Islet of Langerhans (tissue), 1 donor: Measurements from ENCODE around the gene MYBPC2.
"Not testable (repeated sequence)": the region's sequence is repeated elsewhere in the genome, so short reads cannot be mapped to it uniquely, and the experiment has no call there.

Experiments used
- FAIRE-seq: peaks from one replicate; lab custom pipeline; 2011; peaks lifted over from hg19 to GRCh38; lab: Jason Lieb, UNC

The MYBPC2 gene

GRCh38 chr19:50432221-50433028, at the start of gene MYBPC2:
Gene MYBPC2, plus strand, starts transcription at chr19:50432892. Its CDS starts 62 bp downstream, at chr19:50432954.
- FAIRE-seq, result no peak

- FAIRE-seq, result no peak
Measured at GRCh38 chr19:50383001-50383851, 49.5 kb upstream of the MYBPC2 start.

- FAIRE-seq, result no peak
Measured at GRCh38 chr19:50383852-50384684, 48.6 kb upstream of the MYBPC2 start, which contains the start of gene POLD1. Gene POLD1, plus strand, starts transcription at chr19:50384347. Its CDS starts 14,505 bp downstream, at chr19:50398852.

- FAIRE-seq, result no peak
Measured at GRCh38 chr19:50384685-50385535, 47.8 kb upstream of the MYBPC2 start.

GRCh38 chr19:50387176-50387867, 45.4 kb upstream of the MYBPC2 start:
- FAIRE-seq, result no peak

GRCh38 chr19:50387868-50388245, 44.8 kb upstream of the MYBPC2 start:
- no peak for FAIRE-seq

GRCh38 chr19:50390295-50390694, 42.4 kb upstream of the MYBPC2 start:
- FAIRE-seq, result not testable (repeated sequence)

GRCh38 chr19:50390952-50391351, 41.7 kb upstream of the MYBPC2 start:
- not testable (repeated sequence) for FAIRE-seq

- no peak for FAIRE-seq
Measured at GRCh38 chr19:50392759-50393158, 39.9 kb upstream of the MYBPC2 start.

- no peak for FAIRE-seq
Measured at GRCh38 chr19:50393589-50393988, 39.1 kb upstream of the MYBPC2 start.

GRCh38 chr19:50394017-50394416, 38.7 kb upstream of the MYBPC2 start:
- no peak for FAIRE-seq

GRCh38 chr19:50398675-50399367, 33.9 kb upstream of the MYBPC2 start:
- FAIRE-seq, result no peak

- no peak for FAIRE-seq
Measured at GRCh38 chr19:50399368-50399745, 33.3 kb upstream of the MYBPC2 start.

- FAIRE-seq, result no peak
Measured at GRCh38 chr19:50401605-50402450, 30.9 kb upstream of the MYBPC2 start.

GRCh38 chr19:50402544-50403301, 30.0 kb upstream of the MYBPC2 start:
- FAIRE-seq, result no peak

GRCh38 chr19:50406156-50406820, 26.4 kb upstream of the MYBPC2 start:
- FAIRE-seq, result no peak

- no peak for FAIRE-seq
Measured at GRCh38 chr19:50406829-50407228, 25.9 kb upstream of the MYBPC2 start.

GRCh38 chr19:50409347-50409746, 23.3 kb upstream of the MYBPC2 start:
- FAIRE-seq, result no peak
